HT-29 (cell line): ENCODE results near the gene STK33. TPM values are rescaled to one million over a fixed set of nuclear protein-coding genes. Genes with fewer than 3 reads are reported as not detected.

Experiments used
- DNase-seq: peaks from one replicate; pipeline ENCODE4 v3.0.0-alpha.2; 2015; ENCODE audit warnings: low spot score
- small RNA-seq: library from RNA; depleted of rRNA; stranded (forward); fragments of <200 nt; gene quantifications from one replicate; pipeline ENCODE3, GENCODE V24; 2014
- total RNA-seq: library from RNA; depleted of rRNA; stranded (reverse); fragments of >200 nt; shearing (Covaris generic); gene quantifications from 2 replicates; pipeline ENCODE4 v1.2.3, GENCODE V29; 2014; rRNA removed

Gene STK33
- total RNA-seq, 1 experiment from 2014 or later = not detected

DNA sequence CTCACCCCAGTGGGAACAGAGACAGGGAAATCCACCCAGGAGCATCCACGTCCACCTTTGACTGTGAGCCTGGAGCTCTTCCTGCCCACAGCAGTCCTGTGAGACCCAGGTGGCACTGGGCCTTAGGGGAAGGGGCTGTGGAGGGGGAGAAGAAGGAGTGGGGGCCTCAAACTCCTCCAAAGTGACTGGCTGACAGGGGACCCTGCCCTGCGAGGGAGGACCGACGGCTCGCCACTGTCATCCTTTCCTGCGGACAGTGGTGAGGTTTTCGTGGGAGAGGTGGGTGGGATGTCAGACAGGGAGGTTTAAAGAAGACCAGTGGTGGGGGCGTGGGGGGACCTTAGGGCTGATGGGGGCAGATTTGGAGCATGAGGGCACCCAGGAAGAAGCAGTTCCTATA lies 237.8 kb downstream of the STK33 start:
- no peak for DNase-seq

GRCh38 chr11:8355416-8355742 lies 238.6 kb downstream of the STK33 start:
- no peak for DNase-seq

- no peak for DNase-seq
Observed at GRCh38 chr11:8354622-8355415, 239.2 kb downstream of the STK33 start.

DNA sequence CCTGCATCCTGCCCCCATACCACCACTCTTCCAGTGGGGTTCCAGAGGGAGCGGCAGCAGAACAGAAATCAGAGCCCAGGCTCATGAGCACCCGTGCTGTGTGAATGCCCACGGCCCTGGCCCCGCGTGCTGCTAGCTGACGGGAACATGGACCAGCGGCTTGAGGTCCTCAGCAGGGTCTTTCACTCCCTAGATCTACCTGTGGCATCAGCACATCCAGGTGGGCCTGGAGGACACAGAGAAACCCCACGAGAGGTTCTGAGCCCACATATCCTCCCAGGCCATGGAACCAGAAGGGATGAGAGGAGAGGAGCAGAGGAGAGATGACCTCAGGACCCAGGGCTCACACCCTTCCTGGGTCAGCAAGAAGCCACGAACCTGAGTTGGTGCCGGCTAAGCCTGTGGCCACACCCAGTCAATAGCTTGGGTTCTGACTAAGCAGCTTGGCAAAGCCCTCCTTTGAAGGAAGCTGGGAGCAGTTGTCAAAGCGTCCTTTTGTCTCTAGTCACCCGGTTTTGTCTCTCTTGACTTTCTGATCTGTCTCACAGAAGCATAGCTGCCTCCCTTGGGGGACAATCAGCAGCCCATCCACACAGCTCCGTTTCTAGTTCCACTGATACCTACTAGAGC lies 241.0 kb downstream of the STK33 start:
- DNase-seq = no peak

DNA sequence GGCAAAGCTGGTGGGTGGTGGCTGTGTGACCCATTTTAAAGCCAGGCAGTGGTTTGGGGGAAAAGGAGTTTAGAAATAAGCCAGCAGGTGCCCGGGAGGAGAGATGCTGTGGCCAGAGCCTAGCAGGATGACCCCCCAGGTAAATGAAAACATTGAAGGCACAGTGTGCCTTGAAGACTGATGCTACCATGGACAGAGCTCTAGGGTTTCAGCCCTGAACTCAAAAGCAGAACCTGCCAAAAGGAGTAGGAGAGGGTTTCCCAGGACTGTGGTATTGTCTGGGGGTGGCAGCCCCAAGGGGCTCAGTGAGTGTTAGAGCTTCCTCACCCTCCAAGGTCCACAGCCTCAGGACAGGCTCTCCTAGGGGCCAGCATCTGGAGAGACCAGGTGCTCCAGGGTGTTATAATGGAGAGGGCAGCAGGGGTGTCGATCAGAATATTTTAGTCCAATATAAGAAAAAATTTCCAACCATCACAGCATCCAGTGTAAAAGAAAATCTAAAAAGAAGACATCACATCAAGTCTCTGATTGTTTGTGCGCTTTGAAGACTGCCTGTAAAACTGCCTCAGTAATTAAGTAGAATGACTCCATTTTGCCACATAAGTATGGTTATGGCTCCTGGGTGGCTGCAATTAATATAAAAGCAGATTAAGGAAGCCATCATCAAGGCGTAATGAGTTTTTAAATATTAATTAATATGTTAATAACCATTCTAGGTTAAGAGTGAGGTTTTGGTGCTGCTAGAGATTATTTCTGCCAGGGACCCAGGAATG lies 241.7 kb downstream of the STK33 start:
- no peak for DNase-seq

GRCh38 chr11:8351223-8351622 lies 242.8 kb downstream of the STK33 start:
- no peak for DNase-seq

DNA sequence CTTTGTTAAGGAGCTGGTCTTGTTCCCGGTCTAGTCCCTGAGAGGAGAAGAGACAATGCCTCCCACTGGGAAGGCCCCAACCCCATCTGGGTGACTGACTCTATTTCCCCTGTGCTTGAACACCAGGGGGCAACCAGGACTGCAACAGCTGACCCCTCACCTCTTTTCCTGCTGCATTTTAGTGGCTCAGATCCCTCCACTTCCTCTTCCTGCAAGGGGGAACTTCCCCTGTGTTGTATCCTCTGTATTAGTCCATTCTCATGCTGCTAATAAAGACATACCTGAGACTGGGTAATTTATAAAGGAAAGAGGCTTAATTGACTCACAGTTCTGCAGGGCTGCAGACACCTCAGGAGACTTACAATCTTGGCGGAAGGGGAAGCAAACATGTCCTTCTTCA lies 246.1 kb downstream of the STK33 start:
- no peak for DNase-seq

- DNase-seq = no peak
Observed at GRCh38 chr11:8346157-8346755, 247.8 kb downstream of the STK33 start.

GRCh38 chr11:8345179-8345578 lies 248.8 kb downstream of the STK33 start:
- DNase-seq = no peak

GRCh38 chr11:8344346-8344745 lies 249.7 kb downstream of the STK33 start:
- no peak for DNase-seq

DNA sequence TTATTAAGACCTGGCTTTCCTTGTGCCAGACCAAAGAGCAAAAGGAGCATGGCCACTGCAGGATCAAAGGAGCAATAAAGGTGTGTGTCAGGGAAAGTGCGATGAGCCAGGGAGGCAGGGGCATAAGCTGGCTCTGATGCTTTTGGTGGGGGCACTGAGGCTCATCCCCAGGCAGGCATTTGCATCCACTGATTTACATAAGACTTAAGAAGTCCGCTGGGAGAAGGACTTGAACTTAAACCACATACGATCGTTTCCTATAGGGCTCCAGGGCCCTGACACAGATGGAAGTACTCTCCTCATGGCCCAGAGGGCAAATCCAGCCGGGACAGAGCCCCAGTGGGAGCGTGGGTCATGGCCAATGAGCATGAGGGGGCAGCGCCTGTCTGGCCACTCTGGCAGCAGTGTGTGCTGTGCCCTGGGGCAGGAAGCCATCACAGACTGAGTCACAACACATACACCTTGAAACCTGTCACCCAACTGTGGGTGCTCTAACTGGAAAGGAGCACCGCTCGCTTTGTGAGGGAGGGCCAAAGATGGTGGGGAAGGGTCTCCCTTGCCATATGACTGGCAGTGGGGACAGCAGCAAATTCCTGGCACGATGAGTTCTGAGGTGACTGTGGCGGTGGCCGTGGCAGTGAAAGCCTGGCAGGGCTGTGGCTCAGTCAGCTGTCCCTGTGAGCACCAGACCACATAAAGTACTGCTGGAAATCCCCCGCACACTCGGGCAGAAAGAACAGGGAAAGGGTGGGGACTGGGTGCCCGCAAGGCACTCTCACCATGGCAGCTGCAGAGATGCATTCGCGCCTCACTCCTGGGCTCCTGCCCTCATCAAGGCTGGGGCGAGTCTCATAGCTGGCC lies 251.0 kb downstream of the STK33 start:
- no peak for DNase-seq

GRCh38 chr11:8341996-8342395 lies 252.0 kb downstream of the STK33 start:
- DNase-seq = no peak

Small RNAs within 50 kb of the gene (small RNA-seq; reads per million reads assigned to genes)
- not detected for gene RF00601

Other genes with a start within 250 kb of the STK33 start
- 6.7 and 7.0 TPM in 2 replicates for gene TRIM66, start 88.4 kb upstream of the STK33 start, total RNA-seq
- 2,307 and 2,374 TPM in 2 replicates for gene RPL27A, start 88.6 kb upstream of the STK33 start, total RNA-seq